ENCODE results near the gene DPEP1.
"Not testable (repeated sequence)": the region's sequence is repeated elsewhere in the genome, so short reads cannot be mapped to it uniquely, and the experiment has no call there.

GRCh38 chr16:89664238-89664637, 50.8 kb downstream of the DPEP1 start:
- TF ChIP-seq, protein P1, sequence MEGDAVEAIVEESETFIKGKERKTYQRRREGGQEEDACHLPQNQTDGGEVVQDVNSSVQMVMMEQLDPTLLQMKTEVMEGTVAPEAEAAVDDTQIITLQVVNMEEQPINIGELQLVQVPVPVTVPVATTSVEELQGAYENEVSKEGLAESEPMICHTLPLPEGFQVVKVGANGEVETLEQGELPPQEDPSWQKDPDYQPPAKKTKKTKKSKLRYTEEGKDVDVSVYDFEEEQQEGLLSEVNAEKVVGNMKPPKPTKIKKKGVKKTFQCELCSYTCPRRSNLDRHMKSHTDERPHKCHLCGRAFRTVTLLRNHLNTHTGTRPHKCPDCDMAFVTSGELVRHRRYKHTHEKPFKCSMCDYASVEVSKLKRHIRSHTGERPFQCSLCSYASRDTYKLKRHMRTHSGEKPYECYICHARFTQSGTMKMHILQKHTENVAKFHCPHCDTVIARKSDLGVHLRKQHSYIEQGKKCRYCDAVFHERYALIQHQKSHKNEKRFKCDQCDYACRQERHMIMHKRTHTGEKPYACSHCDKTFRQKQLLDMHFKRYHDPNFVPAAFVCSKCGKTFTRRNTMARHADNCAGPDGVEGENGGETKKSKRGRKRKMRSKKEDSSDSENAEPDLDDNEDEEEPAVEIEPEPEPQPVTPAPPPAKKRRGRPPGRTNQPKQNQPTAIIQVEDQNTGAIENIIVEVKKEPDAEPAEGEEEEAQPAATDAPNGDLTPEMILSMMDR (IDR thresholded peaks at IDR 0.05): not testable (repeated sequence)
- not testable (repeated sequence) for TF ChIP-seq POLR2A (IDR thresholded peaks at IDR 0.05); EP300 (IDR thresholded peaks at IDR 0.05; ENCODE audit: low read depth)

Measured in transverse colon (tissue), 3 donors.